Smooth muscle cell of the brain vasculature (primary cell): ENCODE measurements around the gene INPP5D.

Experiments used
- DNase-seq: peaks from one replicate; pipeline ENCODE4 v3.0.0-alpha.2; 2012; ENCODE audit warnings: low read depth, low spot score

INPP5D gene

GRCh38 chr2:233075141-233075965, 15.2 kb downstream of the INPP5D start:
- no peak for DNase-seq

- DNase-seq = no peak
These were observed 15.8 kb downstream of the INPP5D start for GRCh38 chr2:233075966-233076339.

- no peak for DNase-seq
These were observed 16.6 kb downstream of the INPP5D start for GRCh38 chr2:233076749-233077148.

- no peak for DNase-seq
These were observed 19.3 kb downstream of the INPP5D start for GRCh38 chr2:233079473-233079877.

GRCh38 chr2:233079953-233080835, 20.1 kb downstream of the INPP5D start:
- no peak for DNase-seq

- DNase-seq = no peak
These were observed 20.7 kb downstream of the INPP5D start for GRCh38 chr2:233080836-233081229.

- no peak for DNase-seq
These were observed 21.1 kb downstream of the INPP5D start for GRCh38 chr2:233081232-233081730.

GRCh38 chr2:233081731-233082221, 21.6 kb downstream of the INPP5D start:
- no peak for DNase-seq

- no peak for DNase-seq
These were observed 22.2 kb downstream of the INPP5D start for GRCh38 chr2:233082222-233082930.

GRCh38 chr2:233082931-233083755, 23.0 kb downstream of the INPP5D start:
- no peak for DNase-seq

GRCh38 chr2:233083782-233084181, 23.6 kb downstream of the INPP5D start:
- no peak for DNase-seq

- no peak for DNase-seq
These were observed 24.3 kb downstream of the INPP5D start for GRCh38 chr2:233084488-233084887.

- DNase-seq = no peak
These were observed 25.1 kb downstream of the INPP5D start for GRCh38 chr2:233085037-233085838.

GRCh38 chr2:233085839-233086150, 25.7 kb downstream of the INPP5D start:
- DNase-seq = no peak

- DNase-seq = no peak
These were observed 27.6 kb downstream of the INPP5D start for GRCh38 chr2:233087713-233088112.

GRCh38 chr2:233088972-233089345, 28.8 kb downstream of the INPP5D start:
- DNase-seq = no peak

GRCh38 chr2:233089851-233090250, 29.7 kb downstream of the INPP5D start:
- no peak for DNase-seq

- no peak for DNase-seq
These were observed 30.7 kb downstream of the INPP5D start for GRCh38 chr2:233090879-233091278.

- DNase-seq = no peak
These were observed 31.6 kb downstream of the INPP5D start for GRCh38 chr2:233091595-233092375.
